ENCODE results near the gene WFDC13. TPM values are rescaled to one million over a fixed set of nuclear protein-coding genes. Genes with fewer than 3 reads are reported as not detected.

The WFDC13 gene
- polyA plus RNA-seq, 1 donor (not counting 4 experiments of a cell fraction or from before 2014, with no cell fraction given), result not detected

DNA sequence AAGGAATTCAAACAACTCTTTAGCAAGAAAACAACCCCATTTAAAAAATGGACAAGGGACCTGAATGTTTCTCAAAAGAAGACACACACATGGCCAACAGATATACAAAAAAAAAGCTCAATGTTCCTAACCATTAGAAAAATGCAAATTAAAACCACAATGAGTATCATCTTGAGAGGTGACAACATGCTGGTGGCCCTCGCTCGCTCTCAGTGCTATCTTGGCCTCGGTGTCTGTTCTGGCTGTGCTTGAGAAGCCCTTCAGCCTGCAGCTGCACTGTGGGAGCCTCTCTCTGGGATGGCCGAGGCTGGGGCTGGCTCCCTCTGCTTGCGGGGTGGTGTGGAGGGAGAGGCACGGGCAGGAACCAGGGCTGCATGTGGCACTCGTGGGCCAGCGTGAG lies 33.7 kb downstream of the WFDC13 start:
- Histone ChIP-seq H3K4me1 (ENCODE audit: control insufficient read depth, extremely low read depth, insufficient read depth, low read length) (no peaks in the 10 kb centered on the region), H3K27ac (ENCODE audit: control insufficient read depth, insufficient read depth, low read length) (no peak overlapping the region), H3K4me2 (ENCODE audit: control insufficient read depth, extremely low read depth, insufficient read depth, low read depth, low read length) (no peak overlapping the region), H3K9me1 (ENCODE audit: control insufficient read depth, extremely low read depth, insufficient read depth, low read length) (no peaks in the 10 kb centered on the region), H3K36me3 (ENCODE audit: control insufficient read depth in 2 of 2, extremely low read depth in 1 of 2, insufficient read depth in 2 of 2, low read length in 2 of 2) (no peaks in the 10 kb centered on the region), H3K9ac (ENCODE audit: control insufficient read depth, extremely low read depth, insufficient read depth, low read length) (no peak overlapping the region), H3K79me2 (ENCODE audit: control insufficient read depth, insufficient read depth, low read length) (no peaks in the 10 kb centered on the region), H4K20me1 (ENCODE audit: control insufficient read depth, extremely low read depth, insufficient read depth, low read length) (no peaks in the 10 kb centered on the region), H3K4me3 (ENCODE audit: control insufficient read depth in 2 of 3, extremely low read depth in 1 of 3, insufficient read depth in 2 of 3, low read depth in 1 of 3, low read length in 3 of 3) (no peak overlapping the region), H3K27me3 (ENCODE audit: control insufficient read depth, extremely low read depth, insufficient read depth, low read length) (no peaks in the 10 kb centered on the region), H3K9me3 (ENCODE audit: control insufficient read depth, low read depth, low read length) (no peaks in the 10 kb centered on the region), H2AFZ (ENCODE audit: control insufficient read depth, low read length) (no peak overlapping the region)
- dilution Hi-C loops (cut with MboI; ENCODE audit: extremely low pct_ligation_motif_present, low sequenced_read_pairs), result no loop called here
- TF ChIP-seq CTCF (optimal IDR thresholded peaks at IDR 0.05 in 1 of 3, IDR thresholded peaks at IDR 0.05 in 1 of 3, conservative IDR thresholded peaks at IDR 0.05 in 1 of 3; ENCODE audit: extremely low read depth in 1 of 3, insufficient read depth in 2 of 3, low read length in 3 of 3) (no peak), EZH2 (IDR thresholded peaks at IDR 0.05; ENCODE audit: low read length) (no peak)
- FAIRE-seq, result no peak
- no peak for DNase-seq (ENCODE audit: low read depth, low spot score)

DNA sequence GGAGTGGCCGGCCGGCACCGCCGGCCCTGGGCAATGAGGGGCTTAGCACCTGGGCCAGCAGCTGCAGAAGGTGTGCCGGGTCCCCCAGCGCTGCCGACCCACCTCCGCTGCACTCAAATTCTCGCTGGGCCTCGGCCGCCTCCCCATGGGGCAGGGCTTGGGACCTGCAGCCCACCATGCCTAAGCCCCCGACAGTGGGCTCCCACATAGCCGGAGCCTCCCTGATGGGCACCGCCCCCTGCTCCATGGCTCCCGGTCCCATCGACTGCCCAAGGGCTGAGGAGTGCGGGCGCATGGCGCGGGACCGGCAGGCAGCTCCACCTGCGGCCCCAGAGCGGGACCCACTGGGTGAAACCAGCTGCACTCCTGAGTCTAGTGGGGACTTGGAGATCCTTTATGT lies 34.1 kb downstream of the WFDC13 start:
- no peaks in the 10 kb centered on the region for H3K79me2 ChIP-seq (ENCODE audit: control insufficient read depth, insufficient read depth, low read length)
- DNase-seq (ENCODE audit: low read depth, low spot score) (no peak), FAIRE-seq (no peak)
- no peaks in the 10 kb centered on the region for H3K9me1 ChIP-seq (ENCODE audit: control insufficient read depth, extremely low read depth, insufficient read depth, low read length)
- no peak overlapping the region for H3K4me3 ChIP-seq (ENCODE audit: control insufficient read depth in 2 of 3, extremely low read depth in 1 of 3, insufficient read depth in 2 of 3, low read depth in 1 of 3, low read length in 3 of 3)
- H3K27ac ChIP-seq (ENCODE audit: control insufficient read depth, insufficient read depth, low read length), result no peak overlapping the region
- TF ChIP-seq CTCF (optimal IDR thresholded peaks at IDR 0.05 in 1 of 3, IDR thresholded peaks at IDR 0.05 in 1 of 3, conservative IDR thresholded peaks at IDR 0.05 in 1 of 3; ENCODE audit: extremely low read depth in 1 of 3, insufficient read depth in 2 of 3, low read length in 3 of 3) (no peak), EZH2 (IDR thresholded peaks at IDR 0.05; ENCODE audit: low read length) (no peak)
- H2AFZ ChIP-seq (ENCODE audit: control insufficient read depth, low read length), result no peak overlapping the region
- dilution Hi-C loops (cut with MboI; ENCODE audit: extremely low pct_ligation_motif_present, low sequenced_read_pairs), result no loop called here
- no peaks in the 10 kb centered on the region for H3K36me3 ChIP-seq (ENCODE audit: control insufficient read depth in 2 of 2, extremely low read depth in 1 of 2, insufficient read depth in 2 of 2, low read length in 2 of 2)
- no peaks in the 10 kb centered on the region for H3K9me3 ChIP-seq (ENCODE audit: control insufficient read depth, low read depth, low read length)
- no peak overlapping the region for H3K9ac ChIP-seq (ENCODE audit: control insufficient read depth, extremely low read depth, insufficient read depth, low read length)
- H4K20me1 ChIP-seq (ENCODE audit: control insufficient read depth, extremely low read depth, insufficient read depth, low read length), result no peaks in the 10 kb centered on the region
- no peaks in the 10 kb centered on the region for H3K4me1 ChIP-seq (ENCODE audit: control insufficient read depth, extremely low read depth, insufficient read depth, low read length)
- no peak overlapping the region for H3K4me2 ChIP-seq (ENCODE audit: control insufficient read depth, extremely low read depth, insufficient read depth, low read depth, low read length)
- no peaks in the 10 kb centered on the region for H3K27me3 ChIP-seq (ENCODE audit: control insufficient read depth, extremely low read depth, insufficient read depth, low read length)

Data from keratinocyte (primary cell).